MCF 10A (cell line): ENCODE measurements around the gene MYO16. TPM values are rescaled to one million over a fixed set of nuclear protein-coding genes. Genes with fewer than 3 reads are reported as not detected.

Experiments used
- BruUV-seq: library from RNA; stranded (reverse); fragments of 400-500 nt; replicated peaks from 2 replicates; lab custom pipeline; 2021; lab: Mats Ljungman, UMichigan
- CTCF ChIA-PET: fragments of 300-600 bp; sonication (Branson Sonifier 250); formaldehyde crosslinking; extraction: SDS; loops from one replicate; lab custom pipeline; 2021; ENCODE audit warnings: antibody characterized with exemption, inconsistent platforms; lab: Yijun Ruan, JAX
- POLR2A ChIA-PET: fragments of 300-600, 350-650 bp; sonication (Branson Sonifier 250); formaldehyde crosslinking; extraction: SDS; loops from one replicate; lab custom pipeline; 2020; ENCODE audit warnings: antibody characterized with exemption, inconsistent platforms; lab: Yijun Ruan, JAX
- DNase-seq: peaks from one replicate; pipeline ENCODE4 v3.0.0-alpha.2; 2018; ENCODE audit not compliant: unreplicated experiment
- H3K27ac Mint-ChIP-seq: one replicate; pipeline ENCODE4 v1.8.0; 2022; ENCODE audit warnings: mild to moderate bottlenecking, low read depth, mixed read lengths; ENCODE audit not compliant: unreplicated experiment
- H3K27me3 Mint-ChIP-seq: one replicate; pipeline ENCODE4 v1.8.0; 2022; ENCODE audit warnings: mixed read lengths; ENCODE audit not compliant: insufficient read depth, unreplicated experiment
- H3K36me3 Mint-ChIP-seq: one replicate; pipeline ENCODE4 v1.8.0; 2022; ENCODE audit warnings: mild to moderate bottlenecking, moderate library complexity, mixed read lengths; ENCODE audit not compliant: insufficient read depth, unreplicated experiment
- H3K4me1 Mint-ChIP-seq: one replicate; pipeline ENCODE4 v1.8.0; 2022; ENCODE audit warnings: mixed read lengths; ENCODE audit not compliant: insufficient read depth, unreplicated experiment
- H3K4me3 Mint-ChIP-seq: one replicate; pipeline ENCODE4 v1.8.0; 2022; ENCODE audit warnings: mild to moderate bottlenecking, moderate library complexity, mixed read lengths; ENCODE audit not compliant: unreplicated experiment
- H3K9me3 Mint-ChIP-seq: one replicate; pipeline ENCODE4 v1.8.0; 2022; ENCODE audit warnings: mixed read lengths; ENCODE audit not compliant: unreplicated experiment
- CTCF ChIP-seq: fragments of 200-600 bp; IDR thresholded peaks from one replicate; pipeline ENCODE4 v1.8.0; 2022; ENCODE audit warnings: antibody characterized with exemption, mild to moderate bottlenecking; ENCODE audit not compliant: unreplicated experiment
- intact Hi-C: fragments of 100-400 bp; cut with micrococcal nuclease; formaldehyde crosslinking; loops from 2 replicates; pipeline ENCODE4 v1.14.1; 2022
- total RNA-seq: library from RNA; stranded (reverse); gene quantifications from 2 replicates; pipeline ENCODE4 v1.2.3, GENCODE V29; 2022

Gene MYO16
- total RNA-seq, 1 experiment from 2014 or later = not detected

- H3K27me3 Mint-ChIP-seq = peaks cover 89% of the 10 kb centered on the region
- H3K36me3 Mint-ChIP-seq = no peaks in the 10 kb centered on the region
- intact Hi-C loops = no loop called here
- BruUV-seq = no TSS peak
- TF ChIP-seq CTCF = no peak
- ChIA-PET POLR2A (no interaction called here), CTCF (no interaction called here)
- H3K4me3 Mint-ChIP-seq = no peak overlapping the region
- no peak for DNase-seq
- no peaks in the 10 kb centered on the region for H3K4me1 Mint-ChIP-seq
- H3K9me3 Mint-ChIP-seq = no peaks in the 10 kb centered on the region
- no peak overlapping the region for H3K27ac Mint-ChIP-seq
Measured at GRCh38 chr13:108851660-108852059, 222.2 kb downstream of the MYO16 start.

- POLR2A ChIA-PET = interaction anchor here (1.5 kb wide), 1 partner anchor 9 kb away, joined by 3 read pairs; no protein-coding TSS in a partner anchor
- intact Hi-C loops = no loop called here
- TF ChIP-seq CTCF = no peak
- H3K36me3 Mint-ChIP-seq = no peaks in the 10 kb centered on the region
- H3K4me1 Mint-ChIP-seq = no peaks in the 10 kb centered on the region
- CTCF ChIA-PET = interaction anchor here (1.0 to 1.9 kb wide), 2 partner anchors 23 to 42 kb away, joined by 3 to 4 read pairs; no protein-coding TSS in a partner anchor
- H3K4me3 Mint-ChIP-seq = no peak overlapping the region
- peaks cover 95% of the 10 kb centered on the region for H3K27me3 Mint-ChIP-seq
- BruUV-seq = no TSS peak
- no peak for DNase-seq
- H3K9me3 Mint-ChIP-seq = no peaks in the 10 kb centered on the region
- H3K27ac Mint-ChIP-seq = no peak overlapping the region
Measured at GRCh38 chr13:108853031-108853430, 223.6 kb downstream of the MYO16 start.

- Mint-ChIP-seq H3K27ac (no peak overlapping the region), H3K9me3 (no peaks in the 10 kb centered on the region), H3K36me3 (no peaks in the 10 kb centered on the region), H3K4me1 (no peaks in the 10 kb centered on the region), H3K4me3 (no peak overlapping the region), H3K27me3 (peaks cover 95% of the 10 kb centered on the region)
- no peak for TF ChIP-seq CTCF
- ChIA-PET POLR2A (interaction anchor here (0.7 kb wide), 1 partner anchor 34 kb away, joined by 4 read pairs; no protein-coding TSS in a partner anchor), CTCF (interaction anchor here (0.6 to 0.9 kb wide), 2 partner anchors 163 to 248 kb away, joined by 3 read pairs; no protein-coding TSS in a partner anchor)
- no TSS peak for BruUV-seq
- no peak for DNase-seq
- intact Hi-C loops = no loop called here
Measured at GRCh38 chr13:108855737-108856387, 226.5 kb downstream of the MYO16 start.

- Mint-ChIP-seq H3K9me3 (no peaks in the 10 kb centered on the region), H3K27ac (no peak overlapping the region), H3K4me1 (no peaks in the 10 kb centered on the region), H3K27me3 (peaks cover 95% of the 10 kb centered on the region), H3K36me3 (no peaks in the 10 kb centered on the region), H3K4me3 (no peak overlapping the region)
- no peak for TF ChIP-seq CTCF
- no TSS peak for BruUV-seq
- no peak for DNase-seq
- POLR2A ChIA-PET = no interaction called here
- CTCF ChIA-PET = interaction anchor here (0.6 kb wide), 1 partner anchor 703 kb away, joined by 3 read pairs; no protein-coding TSS in a partner anchor
- intact Hi-C loops = no loop called here
Measured at GRCh38 chr13:108858676-108859075, 229.3 kb downstream of the MYO16 start.
